HCT116 (cell line): Measurements from ENCODE around the gene CDS1. TPM values are rescaled to one million over a fixed set of nuclear protein-coding genes. Genes with fewer than 3 reads are reported as not detected.

ENCODE experiments used
- ATAC-seq: fragments of 200-7000 bp; cut with Tn5 transposase; 2 replicates; pipeline ENCODE4 v1.9.1; 2020; ENCODE audit warnings: mild to moderate bottlenecking, moderate library complexity
- BruUV-seq: library from RNA; stranded (reverse); fragments of 400-500 nt; replicated peaks from 2 replicates; lab custom pipeline; 2021; lab: Mats Ljungman, UMichigan
- CTCF ChIA-PET: fragments of 300-600 bp; sonication (Branson Sonifier 250); formaldehyde crosslinking; loops from one replicate; lab custom pipeline; 2021; ENCODE audit warnings: antibody characterized with exemption; lab: Charles Lee
- POLR2A ChIA-PET: fragments of 300-600, 350-600 bp; sonication (Branson Sonifier 250); formaldehyde crosslinking; loops from one replicate; lab custom pipeline; 2021; ENCODE audit warnings: antibody characterized with exemption; lab: Charles Lee
- RAD21 ChIA-PET, 2 experiments: fragments of 300-600 bp; sonication (Branson Sonifier 250); formaldehyde crosslinking; loops; one replicate each; lab custom pipeline; 2023; ENCODE audit warnings: low total read pairs in 2 of 2; ENCODE audit not compliant: uncharacterized antibody in 2 of 2, unreplicated experiment in 2 of 2, low non-redundant PET in 1 of 2; lab: Charles Lee
- DNase-seq: peaks from one replicate; pipeline ENCODE4 v3.0.0-alpha.2; 2010; ENCODE audit warnings: low read depth, low spot score
- H2AFZ ChIP-seq: fragments of 200-600 bp; shearing (Covaris generic), sonication (generic); 2 replicates; pipeline ENCODE4 v1.6.1; 2017; ENCODE audit warnings: low read depth, mixed run types, mixed read lengths, antibody characterized with exemption, low read length; ENCODE audit not compliant: poor library complexity, severe bottlenecking
- H3K27ac ChIP-seq: 2 replicates; pipeline ENCODE4 v1.5.1; 2012; ENCODE audit warnings: low read depth, low read length
- H3K27me3 ChIP-seq: fragments of 200-600 bp; sonication (generic); 2 replicates; pipeline ENCODE4 v1.6.1; 2016; ENCODE audit warnings: mixed run types, low read length, mixed read lengths; ENCODE audit not compliant: insufficient read depth
- H3K36me3 ChIP-seq, 2 experiments: fragments of 200-500 bp in 1 of 2; fragments of 200-600 bp in 1 of 2; sonication (Bioruptor generic) in 1 of 2; sonication (generic) in 1 of 2; 2 replicates each; pipeline versions ENCODE4 v1.5.1 to v1.6.1; 2014 to 2016; ENCODE audit warnings: low read length in 2 of 2, inconsistent platforms in 1 of 2, mixed read lengths in 1 of 2, mixed run types in 1 of 2; ENCODE audit not compliant: insufficient read depth in 2 of 2, control insufficient read depth in 1 of 2
- H3K4me1 ChIP-seq, 2 experiments: fragments of 200-600 bp in 1 of 2; sonication (generic) in 1 of 2; 2 replicates each; pipeline versions ENCODE4 v1.5.1 to v1.6.1; 2012 to 2017; ENCODE audit warnings: low read length in 2 of 2, inconsistent platforms in 1 of 2, mild to moderate bottlenecking in 1 of 2, mixed read lengths in 1 of 2, mixed run types in 1 of 2, moderate library complexity in 1 of 2; ENCODE audit not compliant: insufficient read depth in 2 of 2, control insufficient read depth in 1 of 2
- H3K4me2 ChIP-seq: fragments of 200-600 bp; sonication (generic); 2 replicates; pipeline ENCODE4 v1.6.1; 2017; ENCODE audit warnings: mixed run types, low read length, mixed read lengths
- H3K4me3 ChIP-seq, 2 experiments: fragments of 200-600 bp in 1 of 2; sonication (generic) in 1 of 2; replicated peaks in 1 of 2; 2 replicates each; pipeline ENCODE4 v1.5.1; 2011 to 2016; ENCODE audit warnings: low read length in 2 of 2, control low read depth in 1 of 2, low read depth in 1 of 2, mild to moderate bottlenecking in 1 of 2, mixed read lengths in 1 of 2, mixed run types in 1 of 2
- H3K79me2 ChIP-seq: fragments of 200-600 bp; sonication (generic); 2 replicates; pipeline ENCODE4 v1.6.1; 2017; ENCODE audit warnings: mild to moderate bottlenecking, mixed run types, low read length, moderate library complexity, mixed read lengths; ENCODE audit not compliant: insufficient read depth
- H3K9ac ChIP-seq: fragments of 200-600 bp; sonication (generic); 2 replicates; pipeline ENCODE4 v1.6.1; 2016; ENCODE audit warnings: low read length, mixed read lengths
- H3K9me2 ChIP-seq: fragments of 200-600 bp; sonication (generic), shearing (Covaris generic); 2 replicates; pipeline ENCODE4 v1.6.1; 2017; ENCODE audit warnings: mixed run types, mild to moderate bottlenecking, moderate library complexity; ENCODE audit not compliant: insufficient read depth
- H3K9me3 ChIP-seq, 2 experiments: fragments of 200-500 bp in 1 of 2; fragments of 200-600 bp in 1 of 2; sonication (Bioruptor generic) in 1 of 2; sonication (generic) in 1 of 2; 2 replicates each; pipeline ENCODE4 v1.6.1; 2014 to 2017; ENCODE audit warnings: low read length in 2 of 2, mixed read lengths in 2 of 2, inconsistent platforms in 1 of 2, low read depth in 1 of 2, mild to moderate bottlenecking in 1 of 2, mixed run types in 1 of 2, moderate library complexity in 1 of 2; ENCODE audit not compliant: control insufficient read depth in 1 of 2, insufficient read depth in 1 of 2
- H4K20me1 ChIP-seq: fragments of 200-600 bp; sonication (generic), shearing (Covaris generic); 2 replicates; pipeline ENCODE4 v1.6.1; 2017; ENCODE audit warnings: mixed run types, mild to moderate bottlenecking, moderate library complexity; ENCODE audit not compliant: insufficient read depth
- CEBPB ChIP-seq: IDR thresholded peaks from 2 replicates; pipeline ENCODE4 v1.6.1; 2012; ENCODE audit warnings: low read depth
- CTCF ChIP-seq, 3 experiments: fragments of 200-600 bp in 1 of 3; sonication (generic) in 1 of 3; IDR thresholded peaks in 2 of 3; conservative IDR thresholded peaks in 1 of 3; 2 replicates each; pipeline ENCODE4 v1.5.1; 2012 to 2017; ENCODE audit warnings: low read depth in 2 of 3, low read length in 2 of 3, antibody characterized with exemption in 1 of 3, borderline replicate concordance in 1 of 3, control low read depth in 1 of 3, mild to moderate bottlenecking in 1 of 3, mixed read lengths in 1 of 3, mixed run types in 1 of 3, moderate library complexity in 1 of 3; ENCODE audit not compliant: insufficient read depth in 1 of 3
- EGR1 ChIP-seq: IDR thresholded peaks from 2 replicates; pipeline ENCODE4 v1.6.1; 2012; ENCODE audit warnings: low read depth
- EZH2phosphoT487 ChIP-seq: fragments of 200-600 bp; IDR thresholded peaks from 2 replicates; pipeline ENCODE4 v1.6.1; 2018; ENCODE audit warnings: antibody characterized with exemption, borderline replicate concordance
- FOSL1 ChIP-seq: IDR thresholded peaks from 2 replicates; pipeline ENCODE4 v1.6.1; 2012; ENCODE audit warnings: low read depth
- JUND ChIP-seq: IDR thresholded peaks from 2 replicates; pipeline ENCODE4 v1.6.1; 2012
- MAX ChIP-seq: IDR thresholded peaks from 2 replicates; pipeline ENCODE4 v1.6.1; 2012
- POLR2A ChIP-seq: IDR thresholded peaks from 2 replicates; pipeline ENCODE4 v1.7.0; 2011; ENCODE audit warnings: borderline replicate concordance; ENCODE audit not compliant: insufficient read depth, insufficient read length; ENCODE audit errors: extremely low read depth
- RAD21 ChIP-seq: IDR thresholded peaks from 2 replicates; pipeline ENCODE4 v1.6.1; 2012; ENCODE audit warnings: low read depth, mild to moderate bottlenecking
- REST ChIP-seq: IDR thresholded peaks from 2 replicates; pipeline ENCODE4 v1.6.1; 2012; ENCODE audit warnings: low read depth
- TCF7L2 ChIP-seq: IDR thresholded peaks from 2 replicates; pipeline ENCODE4 v1.7.0; 2011; ENCODE audit warnings: borderline replicate concordance, inconsistent platforms; ENCODE audit not compliant: insufficient read depth, insufficient read length; ENCODE audit errors: extremely low read depth
- YY1 ChIP-seq: IDR thresholded peaks from 2 replicates; pipeline ENCODE4 v1.6.1; 2011; ENCODE audit warnings: low read length, low read depth, moderate library complexity, mild to moderate bottlenecking; ENCODE audit not compliant: insufficient replicate concordance; ENCODE audit errors: extremely low read depth
- ZNF274 ChIP-seq: fragments of 200-500 bp; sonication (Bioruptor generic); IDR thresholded peaks from 2 replicates; pipeline ENCODE4 v1.6.1; 2014; ENCODE audit warnings: mild to moderate bottlenecking, low read depth, low read length, inconsistent platforms
- intact Hi-C: fragments of 100-400 bp; cut with micrococcal nuclease; formaldehyde crosslinking; loops from 2 replicates; pipeline ENCODE4 v1.10.0; 2022
- total RNA-seq: library from RNA; stranded (reverse); gene quantifications from one replicate; pipeline ENCODE4 v1.2.1, GENCODE V29; 2021; ENCODE audit not compliant: unreplicated experiment
- TF ChIP-seq, protein P1 (sequence below): IDR thresholded peaks from 2 replicates; pipeline ENCODE4 v1.6.1; 2011; ENCODE audit warnings: mild to moderate bottlenecking, low read length, moderate library complexity; ENCODE audit not compliant: insufficient replicate concordance; ENCODE audit errors: extremely low read depth
- TF ChIP-seq, protein P2 (sequence below): IDR thresholded peaks from 2 replicates; pipeline ENCODE4 v1.6.1; 2012

CDS1 gene
- total RNA-seq, 1 experiment from 2014 or later, result 14.6 TPM

GRCh38 chr4:84638092-84638491 lies 55.2 kb downstream of the CDS1 start:
- Histone ChIP-seq H3K79me2 (no peaks in the 10 kb centered on the region), H3K36me3 (no peaks in the 10 kb centered on the region), H3K9me3 (no peaks in the 10 kb centered on the region), H3K4me3 (no peak overlapping the region), H4K20me1 (no peaks in the 10 kb centered on the region), H2AFZ (no peak overlapping the region), H3K27me3 (no peaks in the 10 kb centered on the region), H3K4me2 (no peak overlapping the region), H3K9ac (no peak overlapping the region), H3K27ac (no peak overlapping the region), H3K4me1 (no peaks in the 10 kb centered on the region), H3K9me2 (no peaks in the 10 kb centered on the region)
- ChIA-PET RAD21 (no interaction called here), POLR2A (no interaction called here), CTCF (no interaction called here)
- intact Hi-C loops, result no loop called here
- TF ChIP-seq YY1, result no peak
- TF ChIP-seq POLR2A, result no peak
- TF ChIP-seq, protein P1, sequence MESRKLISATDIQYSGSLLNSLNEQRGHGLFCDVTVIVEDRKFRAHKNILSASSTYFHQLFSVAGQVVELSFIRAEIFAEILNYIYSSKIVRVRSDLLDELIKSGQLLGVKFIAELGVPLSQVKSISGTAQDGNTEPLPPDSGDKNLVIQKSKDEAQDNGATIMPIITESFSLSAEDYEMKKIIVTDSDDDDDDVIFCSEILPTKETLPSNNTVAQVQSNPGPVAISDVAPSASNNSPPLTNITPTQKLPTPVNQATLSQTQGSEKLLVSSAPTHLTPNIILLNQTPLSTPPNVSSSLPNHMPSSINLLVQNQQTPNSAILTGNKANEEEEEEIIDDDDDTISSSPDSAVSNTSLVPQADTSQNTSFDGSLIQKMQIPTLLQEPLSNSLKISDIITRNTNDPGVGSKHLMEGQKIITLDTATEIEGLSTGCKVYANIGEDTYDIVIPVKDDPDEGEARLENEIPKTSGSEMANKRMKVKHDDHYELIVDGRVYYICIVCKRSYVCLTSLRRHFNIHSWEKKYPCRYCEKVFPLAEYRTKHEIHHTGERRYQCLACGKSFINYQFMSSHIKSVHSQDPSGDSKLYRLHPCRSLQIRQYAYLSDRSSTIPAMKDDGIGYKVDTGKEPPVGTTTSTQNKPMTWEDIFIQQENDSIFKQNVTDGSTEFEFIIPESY, result no peak
- no peak for TF ChIP-seq JUND
- TF ChIP-seq EZH2phosphoT487, result no peak
- TF ChIP-seq FOSL1, result no peak
- TF ChIP-seq CTCF (IDR thresholded peaks at IDR 0.05 in 2 of 3, conservative IDR thresholded peaks at IDR 0.05 in 1 of 3; ENCODE audit: borderline replicate concordance in 1 of 3, insufficient read depth in 1 of 3, low read depth in 2 of 3, low read length in 2 of 3), result no peak
- TF ChIP-seq CEBPB, result no peak
- TF ChIP-seq, protein P2, sequence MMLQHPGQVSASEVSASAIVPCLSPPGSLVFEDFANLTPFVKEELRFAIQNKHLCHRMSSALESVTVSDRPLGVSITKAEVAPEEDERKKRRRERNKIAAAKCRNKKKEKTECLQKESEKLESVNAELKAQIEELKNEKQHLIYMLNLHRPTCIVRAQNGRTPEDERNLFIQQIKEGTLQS, result no peak
- no peak for TF ChIP-seq MAX
- no peak for TF ChIP-seq TCF7L2
- no peak for TF ChIP-seq ZNF274
- no peak for TF ChIP-seq EGR1
- TF ChIP-seq REST, result no peak
- TF ChIP-seq RAD21, result no peak
- ATAC-seq (no peak), DNase-seq (no peak)
- no TSS peak for BruUV-seq
